Endothelial cell (in vitro differentiated cells): ENCODE measurements around the gene ADAMTS19. TPM values are rescaled to one million over a fixed set of nuclear protein-coding genes. Genes with fewer than 3 reads are reported as not detected.
A peak's percentile ranks its signal among the peaks of the same experiment; 100 is the strongest.

Source experiments
- DNase-seq: peaks from one replicate; pipeline ENCODE4 v3.0.0; 2021; ENCODE audit warnings: low spot score
- H3K27ac Mint-ChIP-seq: one replicate; pipeline ENCODE4 v1.8.0; 2021; ENCODE audit warnings: mixed read lengths, inconsistent platforms; ENCODE audit not compliant: unreplicated experiment
- H3K27me3 Mint-ChIP-seq: one replicate; pipeline ENCODE4 v1.8.0; 2021; ENCODE audit warnings: mild to moderate bottlenecking, moderate library complexity, mixed read lengths, inconsistent platforms; ENCODE audit not compliant: unreplicated experiment
- H3K36me3 Mint-ChIP-seq: one replicate; pipeline ENCODE4 v1.8.0; 2021; ENCODE audit warnings: mild to moderate bottlenecking, low read depth, mixed read lengths, inconsistent platforms; ENCODE audit not compliant: unreplicated experiment
- H3K4me1 Mint-ChIP-seq: one replicate; pipeline ENCODE4 v1.8.0; 2021; ENCODE audit warnings: mild to moderate bottlenecking, mixed read lengths, inconsistent platforms; ENCODE audit not compliant: unreplicated experiment
- H3K4me3 Mint-ChIP-seq: one replicate; pipeline ENCODE4 v1.8.0; 2021; ENCODE audit warnings: mild to moderate bottlenecking, mixed read lengths, inconsistent platforms; ENCODE audit not compliant: unreplicated experiment
- H3K9me3 Mint-ChIP-seq: one replicate; pipeline ENCODE4 v1.8.0; 2021; ENCODE audit warnings: mixed read lengths, inconsistent platforms; ENCODE audit not compliant: unreplicated experiment
- CTCF ChIP-seq: fragments of 200-600 bp; sonication (generic); IDR thresholded peaks from one replicate; pipeline ENCODE4 v1.5.0; 2021; ENCODE audit warnings: antibody characterized with exemption; ENCODE audit not compliant: unreplicated experiment
- total RNA-seq: library from RNA; stranded (reverse); fragmentation: NEBNext Ultra II Directional; extraction: Animal tissue kit (Norgen Biotek cat#: 25700); gene quantifications from one replicate; pipeline ENCODE4 v1.2.1, GENCODE V29; 2021; ENCODE audit not compliant: unreplicated experiment

The ADAMTS19 gene
- total RNA-seq, 1 donor from 2014 or later, result 6.9 TPM

GRCh38 chr5:129541051-129541450, 81.0 kb downstream of the ADAMTS19 start:
- Mint-ChIP-seq H3K4me3 (no peak overlapping the region), H3K9me3 (no peaks in the 10 kb centered on the region), H3K36me3 (peaks cover 4% of the 10 kb centered on the region), H3K27me3 (no peaks in the 10 kb centered on the region), H3K27ac (no peak overlapping the region), H3K4me1 (no peaks in the 10 kb centered on the region)
- DNase-seq, result no peak
- TF ChIP-seq CTCF, result no peak

DNA sequence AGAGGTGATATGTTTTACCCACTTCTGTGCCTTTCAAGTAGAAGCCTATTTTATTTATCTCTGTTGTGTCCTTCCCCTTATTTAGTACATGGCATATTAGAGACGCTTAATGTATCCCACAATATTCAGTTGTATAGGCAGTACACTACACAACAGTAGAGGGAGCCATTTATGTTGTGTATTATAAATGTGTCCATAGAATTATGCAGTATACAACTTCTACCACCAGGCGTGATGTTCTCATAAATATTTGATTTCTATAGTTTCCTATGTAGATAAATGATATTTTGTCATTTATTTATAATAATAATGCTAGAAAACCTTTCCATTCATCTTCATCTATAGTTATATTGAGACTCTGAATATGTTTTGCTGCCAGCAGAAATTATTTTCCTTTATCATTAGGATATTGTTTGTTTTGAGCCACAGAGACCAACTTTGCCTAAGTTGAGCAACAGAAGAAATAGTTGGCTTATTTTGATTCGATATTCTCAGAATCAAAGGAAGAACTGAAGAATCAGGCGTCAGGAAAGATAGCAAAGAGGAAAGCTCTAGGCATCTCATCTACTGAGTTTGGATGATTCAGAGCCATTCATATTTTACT, 81.7 kb downstream of the ADAMTS19 start:
- no peaks in the 10 kb centered on the region for H3K9me3 Mint-ChIP-seq
- TF ChIP-seq CTCF, result peak; percentile 68

DNA sequence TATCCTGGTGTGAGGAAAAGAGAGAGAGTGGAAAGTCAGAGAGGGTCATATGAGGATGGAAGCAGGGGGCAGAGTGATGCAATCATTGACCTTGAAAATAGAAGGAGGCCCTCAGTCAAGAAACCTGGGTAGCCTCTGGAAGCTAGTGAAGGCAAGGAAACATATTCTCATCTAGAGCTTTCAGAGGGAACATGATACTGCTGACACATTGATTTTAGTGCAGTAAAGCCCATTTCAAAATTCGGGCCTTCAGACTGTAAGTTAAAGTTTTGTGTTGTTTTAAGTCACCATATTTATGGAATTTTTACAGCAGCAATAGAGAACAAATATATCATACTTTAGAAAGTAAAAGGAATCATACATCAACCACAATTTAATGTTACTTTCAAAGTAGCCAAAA, 87.0 kb downstream of the ADAMTS19 start:
- H3K4me1 Mint-ChIP-seq, result no peaks in the 10 kb centered on the region
- no peak overlapping the region for H3K27ac Mint-ChIP-seq
- H3K4me3 Mint-ChIP-seq, result no peak overlapping the region
- TF ChIP-seq CTCF, result no peak
- no peaks in the 10 kb centered on the region for H3K27me3 Mint-ChIP-seq
- no peaks in the 10 kb centered on the region for H3K9me3 Mint-ChIP-seq
- peaks cover 8% of the 10 kb centered on the region for H3K36me3 Mint-ChIP-seq
- no peak for DNase-seq

More for the DNA sequence above, 81.7 kb downstream of the ADAMTS19 start:
- Mint-ChIP-seq H3K4me1 (no peaks in the 10 kb centered on the region), H3K4me3 (no peak overlapping the region), H3K27ac (no peak overlapping the region), H3K36me3 (peaks cover 4% of the 10 kb centered on the region), H3K27me3 (no peaks in the 10 kb centered on the region)
- DNase-seq, result no peak

DNA sequence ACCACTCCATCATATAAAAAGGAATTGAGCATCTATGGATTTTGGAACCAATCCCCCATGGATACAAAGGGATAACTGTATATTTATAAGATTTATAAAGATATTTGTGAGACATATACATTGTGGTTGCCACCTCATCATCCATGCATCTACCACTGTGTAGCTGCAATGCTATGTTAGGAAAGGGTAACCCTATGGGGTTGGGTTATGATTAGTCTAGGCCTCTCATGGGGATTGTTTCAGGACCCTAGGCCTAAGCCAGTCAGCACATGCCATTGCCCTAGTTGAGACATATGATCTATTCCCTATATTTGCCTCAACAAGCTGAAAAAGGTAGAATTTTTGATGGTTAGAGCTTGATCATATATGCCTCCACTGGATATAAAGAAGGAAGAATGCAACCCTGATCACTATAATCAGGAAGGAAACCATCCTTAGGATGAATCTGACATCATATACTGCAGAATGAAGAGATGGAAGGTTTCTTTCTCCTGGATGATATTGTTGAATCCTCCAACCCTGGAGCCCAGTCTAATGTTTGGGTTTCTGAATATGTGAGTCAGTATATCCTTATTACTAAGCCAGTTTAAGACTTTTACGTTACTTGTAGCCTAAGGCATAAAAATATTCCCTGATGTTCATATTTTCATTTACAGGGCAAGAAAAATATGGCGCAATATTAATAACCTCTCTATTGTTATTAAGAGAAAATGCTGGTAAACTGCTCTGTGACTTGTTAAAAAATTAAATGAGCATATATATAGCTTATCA, 94.2 kb downstream of the ADAMTS19 start:
- no peaks in the 10 kb centered on the region for H3K4me1 Mint-ChIP-seq

More for the DNA sequence above, 94.2 kb downstream of the ADAMTS19 start:
- no peaks in the 10 kb centered on the region for H3K9me3 Mint-ChIP-seq
- no peaks in the 10 kb centered on the region for H3K36me3 Mint-ChIP-seq
- no peak overlapping the region for H3K4me3 Mint-ChIP-seq
- no peak overlapping the region for H3K27ac Mint-ChIP-seq
- H3K27me3 Mint-ChIP-seq, result peaks cover 1% of the 10 kb centered on the region
- no peak for DNase-seq
- TF ChIP-seq CTCF, result no peak
